ENCODE data around the gene FYN. TPM values are rescaled to one million over a fixed set of nuclear protein-coding genes. Genes with fewer than 3 reads are reported as not detected.
A peak's percentile ranks its signal among the peaks of the same experiment; 100 is the strongest.

FYN gene
- total and polyA plus RNA-seq, 2 of the 13 experiments (the other 11 are each of a cell fraction or from before 2014, with no cell fraction given) = 15.5 to 24.6 TPM

GRCh38 chr6:111692327-111693164, 180.7 kb downstream of the FYN start (continued):
- TF ChIP-seq ZBTB33 (CRISPR knock-in tag; IDR thresholded peaks at IDR 0.05) (no peak), NR2F1 (CRISPR knock-in tag; IDR thresholded peaks at IDR 0.05) (no peak), ASH2L (IDR thresholded peaks at IDR 0.05; ENCODE audit: insufficient read length, low read depth, low read length) (peak; percentile 24), ZNF773 (CRISPR knock-in tag; IDR thresholded peaks at IDR 0.05; ENCODE audit: borderline replicate concordance) (no peak), NR2C2 (CRISPR knock-in tag; IDR thresholded peaks at IDR 0.05; ENCODE audit: borderline replicate concordance) (no peak), ZNF574 (CRISPR knock-in tag; IDR thresholded peaks at IDR 0.05) (no peak), HNF4G (IDR thresholded peaks at IDR 0.05; ENCODE audit: borderline replicate concordance, low read depth, low read length) (peak; percentile 58; the same call in 1 of the 2 replicates), HNF4G (CRISPR knock-in tag; IDR thresholded peaks at IDR 0.05; ENCODE audit: borderline replicate concordance, low read depth) (0 out of 2 replicates have a peak, but pooled peaks have one; percentile 9), TEAD2 (CRISPR knock-in tag; IDR thresholded peaks at IDR 0.05) (no peak), POLR2AphosphoS5 (IDR thresholded peaks at IDR 0.05; ENCODE audit: low read depth, low read length) (no peak), GATAD2A (CRISPR knock-in tag; IDR thresholded peaks at IDR 0.05) (peak; percentile 60), ZXDC (CRISPR knock-in tag; IDR thresholded peaks at IDR 0.05) (no peak), MBD4 (IDR thresholded peaks at IDR 0.05; ENCODE audit: borderline replicate concordance, low read length) (no peak), ZNF451 (CRISPR knock-in tag; IDR thresholded peaks at IDR 0.05) (no peak), ARID5B (CRISPR knock-in tag; IDR thresholded peaks at IDR 0.05) (peak; percentile 34; the same call in 1 of the 2 replicates), GABPA (IDR thresholded peaks at IDR 0.05; ENCODE audit: low read depth, low read length) (no peak), GABPA (CRISPR knock-in tag; IDR thresholded peaks at IDR 0.05; ENCODE audit: low read depth) (no peak)

Data from HepG2 (cell line).